Measurements from ENCODE around the gene ADGRB3.
"Not testable (repeated sequence)": the region's sequence is repeated elsewhere in the genome, so short reads cannot be mapped to it uniquely, and the experiment has no call there.

The ADGRB3 gene

DNA sequence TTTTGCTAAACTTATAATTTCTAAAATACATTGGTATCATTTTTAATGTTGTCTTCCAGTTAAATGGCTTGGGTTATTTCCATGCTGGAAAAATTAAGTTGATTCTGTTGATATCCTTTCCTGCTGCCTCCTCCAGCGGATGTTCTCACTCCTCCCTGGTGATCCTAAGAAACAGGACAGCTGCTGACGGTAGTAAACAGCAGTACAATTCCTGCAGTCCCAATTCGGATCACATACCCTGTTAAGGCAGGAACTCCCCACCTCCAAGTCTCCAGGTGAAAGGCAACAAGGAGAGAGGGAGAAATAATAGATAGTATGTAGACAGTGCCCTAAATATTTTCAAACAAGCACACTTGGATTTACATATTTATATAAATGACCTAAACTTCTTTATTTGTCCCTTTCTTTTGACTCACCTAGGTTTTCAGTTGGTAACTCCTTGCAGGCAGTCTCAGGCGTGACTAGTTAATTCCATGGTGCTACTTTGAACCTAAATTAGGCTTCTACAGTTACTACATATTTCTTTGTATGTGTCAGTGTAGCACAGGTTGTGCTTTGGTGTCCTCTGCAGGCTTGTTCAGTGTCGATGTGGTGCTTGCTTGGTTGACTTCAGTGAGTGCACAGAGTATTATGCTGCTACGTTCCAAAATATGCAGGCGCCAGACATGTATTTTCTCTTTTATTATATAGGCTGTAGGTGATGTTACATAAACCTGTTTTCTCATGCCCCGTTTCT, 126.0 kb downstream of the ADGRB3 start:
- no peak for TF ChIP-seq JUND (IDR thresholded peaks at IDR 0.05; ENCODE audit: low read depth)
- DNase-seq (ENCODE audit: low read depth in 1 of 2, low spot score in 1 of 2) = peak in 1 of 2 experiments; percentile 46
- in situ Hi-C loops (cut with HindIII; ENCODE audit: low pct_unique_long_range_greater_than_20kb, low sequenced_read_pairs) = no loop called here

DNA sequence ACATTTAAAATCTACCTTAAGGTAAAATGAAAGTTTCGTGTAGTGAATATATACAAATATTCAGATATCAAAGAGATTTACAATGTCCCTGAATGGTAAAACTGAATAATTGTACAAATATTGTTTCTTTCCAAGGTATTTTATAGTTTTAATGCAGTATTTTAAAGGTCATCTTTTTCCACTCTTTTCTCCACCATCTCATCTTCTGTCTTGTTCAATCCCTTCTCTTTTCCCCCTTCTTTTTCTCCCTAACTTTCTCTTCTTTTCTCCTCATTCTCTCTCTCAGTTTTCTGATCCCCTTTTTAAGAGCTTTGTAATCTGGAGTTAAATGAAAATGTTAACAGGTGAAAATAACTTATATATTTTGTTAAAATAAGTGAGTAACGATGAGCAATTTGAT, 126.9 kb downstream of the ADGRB3 start:
- in situ Hi-C loops (cut with HindIII; ENCODE audit: low pct_unique_long_range_greater_than_20kb, low sequenced_read_pairs) = no loop called here
- no peak for DNase-seq (ENCODE audit: low read depth in 1 of 2, low spot score in 1 of 2)
- TF ChIP-seq JUND (IDR thresholded peaks at IDR 0.05; ENCODE audit: low read depth) = no peak

DNA sequence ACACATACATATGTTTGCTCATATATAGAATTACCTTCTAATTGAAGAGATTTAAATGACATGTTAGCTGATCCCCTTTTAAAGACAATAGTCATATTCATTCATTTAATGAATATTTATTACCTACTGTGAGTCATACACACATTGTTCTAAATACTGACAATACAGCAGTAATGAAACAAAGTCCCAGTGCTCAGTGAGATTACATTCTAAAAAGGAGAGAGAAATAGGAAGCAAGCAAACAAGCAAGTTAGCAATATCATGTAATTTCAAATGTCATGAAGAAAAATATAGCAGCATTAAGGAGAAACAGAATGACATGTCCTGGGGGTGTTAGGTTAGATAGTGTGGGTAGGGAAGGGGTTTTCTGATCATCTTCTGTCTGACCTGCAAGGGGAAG, 136.3 kb downstream of the ADGRB3 start:
- no peak for DNase-seq (ENCODE audit: low read depth in 1 of 2, low spot score in 1 of 2)
- in situ Hi-C loops (cut with HindIII; ENCODE audit: low pct_unique_long_range_greater_than_20kb, low sequenced_read_pairs) = no loop called here
- TF ChIP-seq JUND (IDR thresholded peaks at IDR 0.05; ENCODE audit: low read depth) = no peak

DNA sequence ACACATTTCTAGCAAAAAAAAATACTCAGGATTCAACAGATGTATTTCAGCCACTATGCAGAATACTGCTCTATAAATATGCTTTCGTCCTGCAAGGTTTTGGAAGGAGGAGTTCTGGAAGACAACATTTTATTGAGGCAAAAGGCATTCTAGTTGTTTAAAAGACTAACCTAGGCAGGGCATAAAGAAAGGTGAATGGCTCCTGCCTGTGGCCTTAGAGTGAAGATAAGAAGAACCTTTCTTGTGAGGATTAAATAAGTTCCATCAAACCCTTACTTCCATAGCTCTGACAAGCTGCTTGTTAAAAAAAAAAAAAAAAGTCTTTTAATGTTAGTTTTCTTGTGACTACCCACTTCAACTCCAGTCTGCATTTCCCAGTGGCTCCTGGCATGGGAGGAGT, 139.8 kb downstream of the ADGRB3 start:
- no peak for TF ChIP-seq JUND (IDR thresholded peaks at IDR 0.05; ENCODE audit: low read depth)
- in situ Hi-C loops (cut with HindIII; ENCODE audit: low pct_unique_long_range_greater_than_20kb, low sequenced_read_pairs) = no loop called here
- no peak for DNase-seq (ENCODE audit: low read depth in 1 of 2, low spot score in 1 of 2)

DNA sequence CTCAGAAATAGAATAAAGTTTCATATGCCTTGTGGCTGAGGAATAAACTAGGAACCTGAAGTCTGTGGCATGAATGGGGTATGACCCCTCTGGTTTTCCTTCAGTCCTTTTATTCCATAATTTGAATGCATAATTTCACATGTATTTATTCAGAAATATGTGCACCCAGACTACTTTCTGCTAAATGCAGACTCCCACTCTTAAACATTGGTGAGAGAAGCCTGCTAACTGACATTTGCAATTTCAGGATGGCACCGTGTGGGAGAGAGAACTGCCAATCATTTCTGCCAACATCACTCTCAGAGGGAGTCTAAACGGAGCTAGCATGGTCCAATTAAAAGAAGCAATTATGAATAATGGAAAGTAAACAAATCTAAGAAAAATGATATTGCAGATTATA, 141.3 kb downstream of the ADGRB3 start:
- no peak for TF ChIP-seq JUND (IDR thresholded peaks at IDR 0.05; ENCODE audit: low read depth)
- in situ Hi-C loops (cut with HindIII; ENCODE audit: low pct_unique_long_range_greater_than_20kb, low sequenced_read_pairs) = no loop called here
- DNase-seq (ENCODE audit: low read depth in 1 of 2, low spot score in 1 of 2) = no peak

DNA sequence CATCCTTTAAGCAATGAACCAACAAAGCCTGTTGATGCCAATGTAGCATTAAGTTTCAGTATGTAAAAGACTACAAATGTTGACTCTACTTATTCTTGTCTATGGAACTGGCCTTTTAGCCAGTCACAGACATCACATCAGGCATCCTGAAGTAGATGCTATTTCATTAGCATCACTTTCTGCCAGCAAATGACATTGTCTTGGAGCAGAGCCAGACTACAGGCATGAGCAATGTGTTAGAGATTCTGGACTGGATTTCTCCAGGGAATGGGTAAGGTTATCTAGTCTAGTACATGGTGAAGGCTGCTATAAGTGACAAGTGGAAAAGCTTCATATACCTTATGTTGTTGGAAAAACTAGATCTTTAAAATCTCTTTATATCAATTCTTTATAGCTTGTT, 142.9 kb downstream of the ADGRB3 start:
- no peak for TF ChIP-seq JUND (IDR thresholded peaks at IDR 0.05; ENCODE audit: low read depth)
- in situ Hi-C loops (cut with HindIII; ENCODE audit: low pct_unique_long_range_greater_than_20kb, low sequenced_read_pairs) = no loop called here
- DNase-seq (ENCODE audit: low read depth in 1 of 2, low spot score in 1 of 2) = peak in 1 of 2 experiments; percentile 24

DNA sequence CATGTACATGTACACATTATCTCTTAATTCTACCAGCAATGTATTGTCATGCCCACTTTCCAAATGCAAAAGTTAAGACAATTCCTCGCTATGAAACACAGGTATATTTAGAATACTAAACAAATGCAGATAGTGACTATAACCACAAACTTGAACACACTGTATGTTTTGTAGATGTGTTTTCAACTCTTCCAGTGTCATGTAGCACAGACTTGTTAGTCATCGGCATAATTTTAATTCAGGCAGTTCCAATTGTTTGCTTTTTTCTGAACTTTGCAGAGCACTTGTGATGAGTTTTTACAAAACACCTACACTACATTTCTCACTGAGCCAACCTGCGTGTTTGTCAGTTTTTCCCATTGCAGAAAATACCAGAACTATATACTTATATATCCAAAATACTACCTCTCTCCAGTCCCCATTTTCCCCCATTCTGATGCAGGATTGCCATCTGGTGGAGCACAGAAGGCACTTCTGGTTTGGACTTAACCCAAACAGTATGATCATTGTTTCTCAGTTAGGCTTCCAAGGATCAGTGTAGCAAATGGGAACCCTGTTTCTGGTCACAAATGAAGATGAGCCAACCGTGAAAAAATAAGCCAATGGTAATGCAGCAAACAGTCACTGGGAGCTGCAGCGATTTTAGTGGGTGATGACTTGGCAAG, 143.4 kb downstream of the ADGRB3 start:
- peak; percentile 25 to 76 for DNase-seq (ENCODE audit: low read depth in 1 of 2, low spot score in 1 of 2)
- in situ Hi-C loops (cut with HindIII; ENCODE audit: low pct_unique_long_range_greater_than_20kb, low sequenced_read_pairs) = no loop called here
- TF ChIP-seq JUND (IDR thresholded peaks at IDR 0.05; ENCODE audit: low read depth) = no peak

DNA sequence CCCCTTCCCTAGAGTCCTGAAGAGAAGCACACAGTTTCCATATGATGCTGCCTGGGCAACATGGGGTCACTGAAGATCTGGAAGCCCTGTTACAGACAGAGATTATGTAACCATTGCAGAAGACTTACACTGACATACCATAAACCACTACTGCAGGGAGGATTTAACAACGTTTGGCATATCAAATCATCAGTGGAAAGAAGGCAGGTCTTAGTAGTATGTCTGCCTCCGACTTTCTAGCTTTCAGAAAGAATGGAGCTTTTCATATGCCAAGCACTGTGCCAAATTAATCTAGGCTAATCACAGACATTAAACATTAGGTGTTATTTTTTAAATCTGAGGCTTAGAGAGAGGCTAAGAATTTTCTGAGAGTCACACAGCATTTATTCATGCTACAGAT, 144.3 kb downstream of the ADGRB3 start:
- no peak for DNase-seq (ENCODE audit: low read depth in 1 of 2, low spot score in 1 of 2)
- TF ChIP-seq JUND (IDR thresholded peaks at IDR 0.05; ENCODE audit: low read depth) = no peak
- in situ Hi-C loops (cut with HindIII; ENCODE audit: low pct_unique_long_range_greater_than_20kb, low sequenced_read_pairs) = no loop called here

DNA sequence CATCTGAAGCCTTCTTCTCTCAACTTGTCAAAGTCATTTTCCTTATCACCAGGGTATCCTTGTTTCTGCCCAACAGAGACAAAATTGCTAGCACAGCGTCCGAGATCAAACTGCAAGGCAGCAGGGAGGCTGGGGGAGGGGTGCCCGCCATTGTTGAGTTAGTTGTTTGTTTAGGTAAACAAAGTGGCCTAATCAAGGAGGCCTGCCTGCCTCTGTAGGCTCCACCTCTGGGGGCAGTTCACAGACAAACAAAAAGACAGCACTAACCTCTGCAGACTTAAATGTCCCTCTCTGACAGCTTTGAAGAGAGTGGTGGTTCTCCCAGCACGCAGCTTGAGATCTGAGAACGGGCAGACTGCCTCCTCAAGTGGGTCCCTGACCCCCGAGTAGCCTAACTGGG, 155.0 kb downstream of the ADGRB3 start:
- in situ Hi-C loops (cut with HindIII; ENCODE audit: low pct_unique_long_range_greater_than_20kb, low sequenced_read_pairs); DNase-seq (ENCODE audit: low read depth in 1 of 2, low spot score in 1 of 2): not testable (repeated sequence)

DNA sequence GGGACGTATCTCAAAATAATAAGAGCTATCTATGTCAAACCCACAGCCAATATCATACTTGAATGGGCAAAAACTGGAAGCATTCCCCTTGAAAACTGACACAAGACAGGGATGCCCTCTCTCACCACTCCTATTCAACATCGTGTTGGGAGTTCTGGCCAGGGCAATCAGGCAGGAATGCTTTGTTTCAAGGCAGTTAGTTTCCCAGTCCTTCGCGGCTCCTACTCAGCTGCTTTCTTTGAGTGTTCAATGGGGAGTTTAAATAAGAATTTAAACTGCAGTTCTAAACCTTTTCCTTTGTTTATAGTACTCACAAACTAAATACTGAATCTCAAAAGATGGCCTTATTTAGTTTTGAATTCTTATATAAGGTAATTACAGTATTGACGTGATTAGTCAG, 179.9 kb downstream of the ADGRB3 start:
- in situ Hi-C loops (cut with HindIII; ENCODE audit: low pct_unique_long_range_greater_than_20kb, low sequenced_read_pairs); DNase-seq (ENCODE audit: low read depth in 1 of 2, low spot score in 1 of 2): not testable (repeated sequence)

DNA sequence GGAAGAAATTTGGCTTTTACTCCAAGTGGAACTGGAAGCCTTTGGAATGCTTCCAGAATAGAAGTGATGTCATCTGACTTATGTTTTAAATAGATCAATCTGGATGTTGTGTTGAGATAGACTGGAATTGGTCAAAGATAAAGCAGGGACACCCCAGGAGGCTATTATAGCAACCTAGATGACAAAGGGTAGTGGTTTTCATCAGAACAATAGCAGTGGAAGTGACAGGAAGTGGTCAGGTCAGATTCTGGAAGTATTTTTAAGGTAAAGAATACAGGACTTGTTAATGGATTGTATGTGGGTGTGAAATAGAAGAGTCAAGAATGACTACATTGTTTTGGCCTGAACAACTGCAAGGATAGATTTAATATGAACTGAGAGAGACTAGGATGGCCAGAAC, 191.4 kb downstream of the ADGRB3 start:
- no peak for TF ChIP-seq JUND (IDR thresholded peaks at IDR 0.05; ENCODE audit: low read depth)
- no peak for DNase-seq (ENCODE audit: low read depth in 1 of 2, low spot score in 1 of 2)
- in situ Hi-C loops (cut with HindIII; ENCODE audit: low pct_unique_long_range_greater_than_20kb, low sequenced_read_pairs) = no loop called here

DNA sequence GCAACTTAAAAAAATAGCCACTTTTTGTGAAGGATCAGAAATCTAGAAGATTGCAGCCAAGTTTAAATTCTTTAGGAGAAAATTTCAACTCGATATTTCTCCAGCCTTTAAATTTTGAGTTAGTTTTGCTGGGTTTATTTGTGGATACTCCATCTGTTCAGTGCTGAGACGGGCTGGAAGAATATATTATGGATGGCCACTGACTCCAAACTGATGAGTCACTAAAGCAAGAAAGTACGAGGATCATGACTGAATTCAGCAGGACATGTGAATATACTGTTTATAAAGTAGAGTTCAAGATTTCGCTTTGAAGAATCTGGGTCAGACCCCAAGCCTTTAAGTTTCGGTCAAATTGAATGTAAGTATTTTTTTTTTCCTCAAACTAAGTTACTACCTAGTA, 199.5 kb downstream of the ADGRB3 start:
- in situ Hi-C loops (cut with HindIII; ENCODE audit: low pct_unique_long_range_greater_than_20kb, low sequenced_read_pairs) = no loop called here
- no peak for DNase-seq (ENCODE audit: low read depth in 1 of 2, low spot score in 1 of 2)
- TF ChIP-seq JUND (IDR thresholded peaks at IDR 0.05; ENCODE audit: low read depth) = no peak

DNA sequence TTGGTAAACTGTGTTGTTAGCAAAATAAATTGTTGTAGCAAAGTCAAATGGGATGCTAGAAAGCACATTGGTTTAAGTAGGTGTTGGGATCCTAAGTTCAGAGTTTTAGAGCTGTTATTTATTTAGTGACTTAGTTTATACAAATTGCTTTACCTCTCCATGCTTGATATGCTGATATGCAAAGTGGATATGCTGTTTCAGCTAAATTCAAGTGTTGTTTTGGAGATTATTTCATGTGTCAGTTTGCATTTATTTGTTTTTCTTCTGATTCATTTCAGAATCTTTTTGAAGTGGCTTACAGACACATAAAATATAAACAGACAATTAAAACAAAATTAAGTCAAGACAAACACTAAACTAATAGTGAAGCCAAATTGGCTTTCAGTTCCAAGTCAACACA, 203.5 kb downstream of the ADGRB3 start:
- in situ Hi-C loops (cut with HindIII; ENCODE audit: low pct_unique_long_range_greater_than_20kb, low sequenced_read_pairs) = no loop called here
- no peak for TF ChIP-seq JUND (IDR thresholded peaks at IDR 0.05; ENCODE audit: low read depth)
- DNase-seq (ENCODE audit: low read depth in 1 of 2, low spot score in 1 of 2) = no peak

DNA sequence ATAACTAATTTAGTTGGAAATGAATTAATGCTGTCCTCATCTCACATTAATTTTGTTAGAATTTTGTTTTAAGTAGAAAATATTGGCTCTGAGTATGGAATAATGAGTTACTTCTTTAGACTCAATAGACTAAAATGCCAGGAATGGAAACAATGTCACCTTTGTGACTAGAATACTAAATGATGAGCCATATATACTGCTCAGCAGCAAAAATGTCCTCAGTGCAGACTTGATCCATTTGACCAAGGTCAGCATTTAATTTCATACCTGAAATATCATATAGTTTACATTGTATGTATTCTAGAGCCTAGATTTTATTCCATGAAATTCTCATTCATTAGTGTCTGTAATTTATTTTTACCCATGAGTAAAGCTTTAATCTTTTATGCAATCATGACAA, 217.7 kb downstream of the ADGRB3 start:
- no peak for DNase-seq (ENCODE audit: low read depth in 1 of 2, low spot score in 1 of 2)
- in situ Hi-C loops (cut with HindIII; ENCODE audit: low pct_unique_long_range_greater_than_20kb, low sequenced_read_pairs) = no loop called here
- no peak for TF ChIP-seq JUND (IDR thresholded peaks at IDR 0.05; ENCODE audit: low read depth)
